Effector CD4-positive, alpha-beta T cell (primary cell): ENCODE measurements around the gene INSYN1.
"Not testable (repeated sequence)": the region's sequence is repeated elsewhere in the genome, so short reads cannot be mapped to it uniquely, and the experiment has no call there.

Experiments used
- DNase-seq: peaks from one replicate; pipeline ENCODE4 v3.0.0-alpha.2; 2020

The INSYN1 gene

GRCh38 chr15:73748730-73749129, 4.4 kb downstream of the INSYN1 start:
- no peak for DNase-seq

GRCh38 chr15:73747847-73748590, 5.1 kb downstream of the INSYN1 start:
- no peak for DNase-seq

- DNase-seq: no peak
Measured at GRCh38 chr15:73746883-73747282, 6.3 kb downstream of the INSYN1 start.

- no peak for DNase-seq
Measured at GRCh38 chr15:73746261-73746660, 6.9 kb downstream of the INSYN1 start.

GRCh38 chr15:73745073-73745472, 8.1 kb downstream of the INSYN1 start:
- DNase-seq: no peak

DNA sequence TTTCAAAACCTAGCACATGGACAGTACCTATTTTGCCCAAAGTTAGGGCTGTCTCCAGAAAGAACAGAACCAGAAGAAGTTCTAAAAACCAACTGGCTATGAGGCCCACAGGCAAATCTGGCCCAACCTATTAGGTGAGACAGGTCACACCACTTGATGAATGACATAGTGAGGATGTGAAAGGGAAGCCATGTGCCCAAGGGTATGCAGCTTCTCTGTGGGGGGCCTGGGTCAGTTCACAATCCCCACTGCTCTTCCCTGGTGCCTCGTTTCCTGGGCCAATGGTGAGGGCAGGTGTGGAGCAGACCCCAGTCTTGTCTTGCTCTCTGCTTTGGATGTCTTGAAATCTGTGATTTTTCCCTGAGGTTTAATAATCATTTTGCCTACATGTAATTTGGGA, 8.9 kb downstream of the INSYN1 start:
- DNase-seq: no peak

- no peak for DNase-seq
Measured at GRCh38 chr15:73741321-73741836, 11.8 kb downstream of the INSYN1 start.

GRCh38 chr15:73740152-73741048, 12.8 kb downstream of the INSYN1 start:
- DNase-seq: no peak

DNA sequence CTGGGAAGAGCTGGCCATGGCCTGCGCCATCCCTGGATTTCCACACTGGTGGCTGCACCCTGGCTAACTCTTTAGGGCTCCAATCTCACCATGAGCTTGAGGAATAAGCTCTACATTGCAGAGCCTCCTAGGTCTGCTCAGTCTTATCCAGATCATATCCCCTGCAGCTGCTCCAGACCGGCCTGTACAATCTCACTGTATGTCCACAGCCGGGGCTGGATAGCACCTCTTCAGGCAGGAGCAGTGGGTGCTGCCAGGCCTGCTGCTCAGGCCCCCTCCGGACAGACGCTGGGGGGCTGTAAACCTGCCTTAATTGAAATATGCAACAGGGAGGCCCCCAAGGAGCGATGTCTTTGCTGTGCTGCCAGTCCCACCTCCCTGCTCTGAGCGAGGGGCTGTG, 15.6 kb downstream of the INSYN1 start:
- no peak for DNase-seq

- DNase-seq: no peak
Measured at GRCh38 chr15:73732930-73733329, 20.2 kb downstream of the INSYN1 start.

GRCh38 chr15:73732051-73732450, 21.1 kb downstream of the INSYN1 start:
- not testable (repeated sequence) for DNase-seq

DNA sequence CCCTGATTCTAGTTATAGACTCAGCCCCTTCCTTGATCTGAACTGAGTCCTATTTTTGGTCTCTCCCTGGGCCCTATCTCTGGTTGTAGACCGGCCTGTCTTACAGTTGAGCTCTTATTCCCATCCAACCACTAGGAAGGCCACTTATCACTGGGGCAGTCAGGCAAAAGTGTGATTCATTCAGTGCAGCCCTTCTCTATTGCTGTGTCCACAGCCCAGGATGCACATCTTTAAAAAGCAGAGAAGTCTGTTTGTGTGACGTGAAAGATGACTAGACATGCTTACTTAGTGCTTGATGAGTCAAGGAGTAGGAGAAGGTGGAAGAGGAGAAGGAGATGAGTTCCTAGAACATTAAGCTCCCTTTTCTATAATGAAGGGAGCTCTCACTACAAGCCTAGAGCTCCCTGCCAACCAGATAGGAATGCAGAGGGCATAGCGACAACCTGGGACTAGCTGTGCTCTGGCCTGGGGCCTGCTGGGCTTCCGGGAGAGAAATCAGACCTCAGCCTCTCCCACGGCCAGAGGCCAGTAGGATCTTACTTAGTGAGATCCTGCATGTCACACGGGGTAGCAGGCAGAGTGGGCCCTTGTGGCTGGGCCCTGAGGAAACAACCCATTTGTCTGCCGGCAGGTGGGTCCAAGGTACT, 25.7 kb downstream of the INSYN1 start:
- no peak for DNase-seq

- no peak for DNase-seq
Measured at GRCh38 chr15:73724212-73724611, 28.9 kb downstream of the INSYN1 start.

DNA sequence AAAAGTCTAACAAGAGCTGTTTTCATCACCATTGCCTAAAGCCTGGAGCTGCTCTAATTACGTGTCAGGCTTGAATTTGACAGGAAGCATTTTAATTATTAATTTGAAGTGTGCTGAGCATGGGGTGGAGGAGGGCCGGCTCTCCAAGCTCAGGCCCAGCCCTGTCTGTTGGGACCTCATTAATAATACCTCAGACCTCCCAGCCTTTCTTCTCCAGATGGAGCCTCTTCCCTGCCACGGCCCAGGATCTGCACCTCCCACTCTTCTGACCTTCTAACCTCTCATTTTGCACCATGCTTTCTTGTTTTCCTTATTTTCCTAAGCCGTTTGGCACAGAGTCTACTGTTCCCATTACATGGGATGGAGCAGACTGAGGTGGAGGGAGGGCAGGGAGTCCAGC, 30.0 kb downstream of the INSYN1 start:
- no peak for DNase-seq

- DNase-seq: no peak
Measured at GRCh38 chr15:73722425-73722824, 30.7 kb downstream of the INSYN1 start.

DNA sequence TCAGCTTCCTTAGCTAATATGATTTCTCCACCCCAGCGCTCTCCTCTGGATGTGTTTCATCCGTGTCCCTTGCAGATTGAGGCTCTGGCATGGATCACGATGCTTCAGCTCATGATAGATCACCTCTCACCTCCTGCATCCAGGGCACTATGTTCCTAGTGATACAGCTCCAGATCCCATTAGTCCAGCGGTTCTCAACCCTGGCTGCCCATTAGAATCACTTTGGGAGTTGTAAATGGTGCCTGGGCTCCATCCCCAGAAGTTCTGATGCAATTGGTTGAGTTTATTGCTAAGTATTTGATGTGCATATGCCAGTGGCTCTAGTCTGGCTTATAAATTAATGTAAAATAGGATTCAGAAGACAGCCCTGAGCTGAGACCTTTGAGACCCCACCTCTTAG, 34.5 kb downstream of the INSYN1 start:
- no peak for DNase-seq

GRCh38 chr15:73717802-73718201, 35.3 kb downstream of the INSYN1 start:
- DNase-seq: no peak

- no peak for DNase-seq
Measured at GRCh38 chr15:73717206-73717605, 35.9 kb downstream of the INSYN1 start.

GRCh38 chr15:73716417-73716816, 36.7 kb downstream of the INSYN1 start:
- no peak for DNase-seq

GRCh38 chr15:73715417-73715816, 37.7 kb downstream of the INSYN1 start:
- no peak for DNase-seq

DNA sequence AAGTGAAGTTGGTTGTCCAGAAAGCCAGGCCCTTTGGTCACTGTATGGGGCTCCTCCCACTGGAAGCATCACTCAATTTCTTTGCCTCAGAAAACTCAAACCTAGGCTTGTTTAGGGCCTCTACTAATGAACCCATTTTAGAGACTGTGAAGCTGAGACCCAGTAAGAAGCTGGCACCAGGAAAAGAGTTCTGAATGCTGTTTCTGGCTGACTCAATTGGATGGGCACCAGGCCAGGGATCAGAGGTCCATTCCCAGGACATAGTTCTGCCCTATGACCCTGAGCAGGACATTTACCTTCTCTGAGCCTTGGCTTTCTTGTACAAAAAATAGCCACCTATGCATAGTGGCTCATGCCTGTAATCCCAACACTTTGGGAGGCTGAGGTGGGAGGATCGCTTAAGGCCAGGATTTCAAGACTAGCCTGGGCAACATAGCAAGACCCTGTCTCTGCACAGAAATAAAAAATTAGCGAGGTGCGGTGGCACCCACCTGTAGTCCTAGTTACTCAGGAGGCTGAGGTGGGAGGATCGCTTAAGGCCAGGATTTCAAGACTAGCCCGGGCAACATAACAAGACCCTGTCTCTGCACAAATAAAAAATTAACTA, 38.4 kb downstream of the INSYN1 start:
- no peak for DNase-seq

GRCh38 chr15:73712107-73712506, 41.0 kb downstream of the INSYN1 start:
- no peak for DNase-seq

DNA sequence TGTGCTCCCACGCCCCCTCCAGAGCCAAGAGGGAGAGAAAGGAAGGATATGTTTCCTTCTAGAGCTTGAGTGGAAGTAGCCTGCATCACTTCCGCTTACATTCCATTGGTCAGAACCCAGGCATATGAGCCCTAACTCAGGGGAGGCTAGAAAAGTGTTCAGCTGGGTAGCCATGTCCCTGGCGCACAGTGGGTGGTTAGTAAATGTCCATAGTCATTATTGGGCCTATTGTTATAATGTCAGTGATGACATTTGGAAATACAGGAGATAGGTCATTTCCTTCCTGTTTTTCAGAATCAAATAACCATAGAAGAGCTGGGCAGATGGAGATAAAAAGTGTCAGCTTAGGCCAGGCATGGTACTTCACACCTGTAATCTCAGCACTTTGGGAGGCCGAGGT, 41.6 kb downstream of the INSYN1 start:
- no peak for DNase-seq
